SK-N-MC (cell line): ENCODE results near the gene TTC29.
A peak's percentile ranks its signal among the peaks of the same experiment; 100 is the strongest.
"Not testable (repeated sequence)": the region's sequence is repeated elsewhere in the genome, so short reads cannot be mapped to it uniquely, and the experiment has no call there.

Source experiments
- DNase-seq: peaks from one replicate; pipeline ENCODE4 v3.0.0-alpha.2; 2011; ENCODE audit warnings: low read depth, low spot score
- H3K27ac ChIP-seq: fragments of 200-600 bp; sonication (generic); 2 replicates; pipeline ENCODE4 v1.5.1; 2016; ENCODE audit warnings: mixed run types
- H3K36me3 ChIP-seq: fragments of 200-600 bp; sonication (generic); 2 replicates; pipeline ENCODE4 v1.6.1; 2017; ENCODE audit warnings: antibody characterized with exemption, low read length, mixed read lengths; ENCODE audit not compliant: insufficient read depth
- H3K4me3 ChIP-seq: fragments of 200-600 bp; sonication (generic); 2 replicates; pipeline ENCODE4 v1.5.1; 2016
- H3K9ac ChIP-seq: fragments of 200-600 bp; sonication (generic); 2 replicates; pipeline ENCODE4 v1.8.0; 2017; ENCODE audit warnings: mixed run types, mixed read lengths; ENCODE audit not compliant: insufficient read length
- H3K9me3 ChIP-seq: fragments of 200-600 bp; sonication (generic); 2 replicates; pipeline ENCODE4 v1.6.1; 2017; ENCODE audit warnings: low read depth, mild to moderate bottlenecking, antibody characterized with exemption, low read length, moderate library complexity, mixed read lengths
- EZH2 ChIP-seq: fragments of 200-600 bp; sonication (generic); IDR thresholded peaks from one replicate; pipeline ENCODE4 v1.6.1; 2017; ENCODE audit warnings: antibody characterized with exemption
- FOXP2 ChIP-seq: optimal IDR thresholded peaks from 2 replicates; pipeline ENCODE3; 2011; ENCODE audit warnings: mild to moderate bottlenecking, moderate library complexity; ENCODE audit not compliant: insufficient read depth; ENCODE audit errors: extremely low read length, control extremely low read depth
- POLR2AphosphoS5 ChIP-seq: IDR thresholded peaks from 2 replicates; pipeline ENCODE4 v1.6.1; 2012; ENCODE audit warnings: mild to moderate bottlenecking, low read depth, low read length, borderline replicate concordance

Gene TTC29

GRCh38 chr4:146847345-146847744 is 98.3 kb downstream of the TTC29 start:
- DNase-seq = no peak
- TF ChIP-seq FOXP2 (no peak), EZH2 (no peak), POLR2AphosphoS5 (no peak)

GRCh38 chr4:146846882-146847281 is 98.8 kb downstream of the TTC29 start:
- TF ChIP-seq POLR2AphosphoS5 (no peak), FOXP2 (no peak), EZH2 (no peak)
- no peak overlapping the region for H3K27ac ChIP-seq
- H3K9ac ChIP-seq = no peak overlapping the region
- no peaks in the 10 kb centered on the region for H3K36me3 ChIP-seq
- no peak overlapping the region for H3K4me3 ChIP-seq
- DNase-seq = no peak
- H3K9me3 ChIP-seq = no peaks in the 10 kb centered on the region

More at GRCh38 chr4:146847345-146847744, 98.3 kb downstream of the TTC29 start:
- Histone ChIP-seq H3K9me3 (no peaks in the 10 kb centered on the region), H3K4me3 (no peak overlapping the region), H3K9ac (no peak overlapping the region), H3K36me3 (no peaks in the 10 kb centered on the region), H3K27ac (no peak overlapping the region)

- H3K4me3 ChIP-seq = no peak overlapping the region
- no peaks in the 10 kb centered on the region for H3K36me3 ChIP-seq
- no peak overlapping the region for H3K9ac ChIP-seq
- H3K27ac ChIP-seq = no peak overlapping the region
- H3K9me3 ChIP-seq = no peaks in the 10 kb centered on the region
- no peak for DNase-seq
- TF ChIP-seq FOXP2 (no peak), POLR2AphosphoS5 (no peak), EZH2 (no peak)
Observed at GRCh38 chr4:146844761-146845160, 100.9 kb downstream of the TTC29 start.

- TF ChIP-seq POLR2AphosphoS5 = no peak
- no peak for TF ChIP-seq EZH2
- no peak for TF ChIP-seq FOXP2
- Histone ChIP-seq H3K36me3 (no peaks in the 10 kb centered on the region), H3K9ac (no peak overlapping the region), H3K9me3 (no peaks in the 10 kb centered on the region), H3K27ac (no peak overlapping the region), H3K4me3 (no peak overlapping the region)
- DNase-seq = no peak
Observed at GRCh38 chr4:146842876-146843275, 102.8 kb downstream of the TTC29 start.

GRCh38 chr4:146840731-146841130 is 104.9 kb downstream of the TTC29 start:
- Histone ChIP-seq H3K27ac (no peak overlapping the region), H3K4me3 (no peak overlapping the region), H3K36me3 (no peaks in the 10 kb centered on the region), H3K9ac (no peak overlapping the region), H3K9me3 (no peaks in the 10 kb centered on the region)
- no peak for DNase-seq
- TF ChIP-seq POLR2AphosphoS5 = no peak
- TF ChIP-seq EZH2 = no peak
- TF ChIP-seq FOXP2 = no peak

GRCh38 chr4:146835096-146835495 is 110.6 kb downstream of the TTC29 start:
- Histone ChIP-seq H3K9ac (no peak overlapping the region), H3K27ac (no peak overlapping the region), H3K36me3 (no peaks in the 10 kb centered on the region), H3K9me3 (no peaks in the 10 kb centered on the region), H3K4me3 (no peak overlapping the region)
- TF ChIP-seq POLR2AphosphoS5 (no peak), EZH2 (no peak)
- DNase-seq = no peak

GRCh38 chr4:146834263-146835034 is 111.2 kb downstream of the TTC29 start:
- Histone ChIP-seq H3K4me3 (peak overlapping the region; percentile 40), H3K9me3 (no peaks in the 10 kb centered on the region), H3K9ac (peak overlapping the region; percentile 17), H3K27ac (peak overlapping the region; percentile 30; the same call in 1 of the 2 replicates), H3K36me3 (no peaks in the 10 kb centered on the region)
- TF ChIP-seq FOXP2 = no peak
- no peak for TF ChIP-seq POLR2AphosphoS5
- TF ChIP-seq EZH2 = no peak
- no peak for DNase-seq

GRCh38 chr4:146833530-146833929 is 112.1 kb downstream of the TTC29 start:
- Histone ChIP-seq H3K9ac (no peak overlapping the region), H3K36me3 (no peaks in the 10 kb centered on the region), H3K27ac (no peak overlapping the region), H3K4me3 (no peak overlapping the region), H3K9me3 (no peaks in the 10 kb centered on the region)
- no peak for DNase-seq
- no peak for TF ChIP-seq FOXP2

GRCh38 chr4:146822980-146823379 is 122.7 kb downstream of the TTC29 start:
- H3K9me3 ChIP-seq, H3K36me3 ChIP-seq, H3K4me3 ChIP-seq, DNase-seq, H3K9ac ChIP-seq, H3K27ac ChIP-seq: not testable (repeated sequence)
